H9 (cell line): ENCODE results near the gene FLRT2. TPM values are rescaled to one million over a fixed set of nuclear protein-coding genes. Genes with fewer than 3 reads are reported as not detected.

Experiments
- DNase-seq: peaks from one replicate; pipeline ENCODE4 v3.0.0-alpha.2; 2017
- H2AFZ ChIP-seq: one replicate; pipeline ENCODE4 v1.6.1; 2013; ENCODE audit warnings: mild to moderate bottlenecking, low read length, control low read depth, moderate library complexity
- H2AK5ac ChIP-seq: 2 replicates; pipeline ENCODE4 v1.6.1; 2013; ENCODE audit warnings: low read length, control low read depth, mixed read lengths; ENCODE audit not compliant: insufficient read length
- H2BK120ac ChIP-seq: one replicate; pipeline ENCODE4 v1.6.1; 2013; ENCODE audit warnings: low read depth, mild to moderate bottlenecking, low read length, control low read depth, inconsistent platforms; ENCODE audit not compliant: poor library complexity, severe bottlenecking
- H2BK12ac ChIP-seq: 2 replicates; pipeline ENCODE4 v1.6.1; 2013; ENCODE audit warnings: low read length, control low read depth, mixed read lengths, low read depth; ENCODE audit not compliant: insufficient read length
- H2BK15ac ChIP-seq: 2 replicates; pipeline ENCODE4 v1.6.1; 2013; ENCODE audit warnings: low read depth, low read length, control low read depth
- H2BK20ac ChIP-seq: one replicate; pipeline ENCODE4 v1.6.1; 2013; ENCODE audit warnings: low read depth, mild to moderate bottlenecking, low read length, control low read depth, inconsistent platforms; ENCODE audit not compliant: poor library complexity, severe bottlenecking
- H2BK5ac ChIP-seq: 2 replicates; pipeline ENCODE4 v1.6.1; 2013; ENCODE audit warnings: low read length, control low read depth, mixed read lengths; ENCODE audit not compliant: insufficient read length
- H3K14ac ChIP-seq: 2 replicates; pipeline ENCODE4 v1.6.1; 2013; ENCODE audit warnings: low read length, control low read depth; ENCODE audit not compliant: insufficient read depth
- H3K18ac ChIP-seq: 2 replicates; pipeline ENCODE4 v1.6.1; 2013; ENCODE audit warnings: low read depth, mild to moderate bottlenecking, mixed read lengths, low read length, control low read depth; ENCODE audit not compliant: insufficient read length
- H3K23ac ChIP-seq: 2 replicates; pipeline ENCODE4 v1.6.1; 2013; ENCODE audit warnings: low read length, control low read depth, mixed read lengths, low read depth; ENCODE audit not compliant: insufficient read length
- H3K23me2 ChIP-seq: 2 replicates; pipeline ENCODE4 v1.6.1; 2013; ENCODE audit warnings: low read depth, mild to moderate bottlenecking, mixed read lengths, low read length, control low read depth; ENCODE audit not compliant: insufficient read length, poor library complexity, severe bottlenecking
- H3K27ac ChIP-seq: 2 replicates; pipeline ENCODE4 v1.5.1; 2013; ENCODE audit warnings: low read length, control low read depth, mixed read lengths, low read depth; ENCODE audit not compliant: insufficient read length
- H3K27me3 ChIP-seq: 2 replicates; pipeline ENCODE4 v1.6.1; 2013; ENCODE audit warnings: low read length, control low read depth, inconsistent platforms; ENCODE audit not compliant: insufficient read depth
- H3K4ac ChIP-seq: 2 replicates; pipeline ENCODE4 v1.6.1; 2013; ENCODE audit warnings: low read depth, mild to moderate bottlenecking, control low read depth, inconsistent platforms, low read length, moderate library complexity
- H3K4me1 ChIP-seq: 2 replicates; pipeline ENCODE4 v1.6.1; 2013; ENCODE audit warnings: low read length, control low read depth, inconsistent platforms; ENCODE audit not compliant: insufficient read depth
- H3K4me2 ChIP-seq: 2 replicates; pipeline ENCODE4 v1.6.1; 2013; ENCODE audit warnings: low read length, control low read depth, mixed read lengths; ENCODE audit not compliant: insufficient read length, insufficient read depth
- H3K56ac ChIP-seq: 2 replicates; pipeline ENCODE4 v1.6.1; 2013; ENCODE audit warnings: low read depth, mild to moderate bottlenecking, mixed read lengths, low read length, control low read depth; ENCODE audit not compliant: insufficient read length
- H3K79me1 ChIP-seq: 2 replicates; pipeline ENCODE4 v1.6.1; 2013; ENCODE audit warnings: low read depth, mild to moderate bottlenecking, moderate library complexity, low read length, control low read depth, inconsistent platforms; ENCODE audit not compliant: insufficient read depth, poor library complexity, severe bottlenecking
- H3K79me2 ChIP-seq: 2 replicates; pipeline ENCODE4 v1.6.1; 2013; ENCODE audit warnings: low read length, control low read depth, inconsistent platforms; ENCODE audit not compliant: insufficient read depth
- H3K9ac ChIP-seq: 2 replicates; pipeline ENCODE4 v1.6.1; 2013; ENCODE audit warnings: low read length, control low read depth, mixed read lengths; ENCODE audit not compliant: insufficient read length; ENCODE audit errors: extremely low read depth
- H3K9me3 ChIP-seq: one replicate; pipeline ENCODE4 v1.6.1; 2013; ENCODE audit warnings: low read depth, low read length, inconsistent platforms; ENCODE audit not compliant: control insufficient read depth
- H3T11ph ChIP-seq: one replicate; pipeline ENCODE4 v1.6.1; 2013; ENCODE audit warnings: mild to moderate bottlenecking, low read length, control low read depth, inconsistent platforms
- H4K20me1 ChIP-seq: one replicate; pipeline ENCODE4 v1.6.1; 2013; ENCODE audit not compliant: control insufficient read depth, insufficient read length, insufficient read depth
- H4K5ac ChIP-seq: 2 replicates; pipeline ENCODE4 v1.6.1; 2013; ENCODE audit warnings: low read depth, mild to moderate bottlenecking, mixed read lengths, low read length, control low read depth; ENCODE audit not compliant: insufficient read length
- H4K8ac ChIP-seq: replicated peaks from 2 replicates; pipeline ENCODE4 v1.6.1; 2013; ENCODE audit warnings: low read length, control low read depth, mixed read lengths, low read depth; ENCODE audit not compliant: insufficient read length
- H4K91ac ChIP-seq: 2 replicates; pipeline ENCODE4 v1.6.1; 2013; ENCODE audit warnings: low read depth, mild to moderate bottlenecking, moderate library complexity, mixed read lengths, low read length, control low read depth; ENCODE audit not compliant: insufficient read length
- H3K27ac Mint-ChIP-seq, 3 experiments: 2 replicates in 2 of 3; 3 replicates in 1 of 3; pipeline ENCODE4 v1.8.0; 2020 to 2021; ENCODE audit warnings: mixed read lengths in 3 of 3, mild to moderate bottlenecking in 1 of 3, moderate library complexity in 1 of 3
- H3K27me3 Mint-ChIP-seq: 2 replicates; pipeline ENCODE4 v1.8.0; 2021; ENCODE audit warnings: low read depth, mild to moderate bottlenecking, moderate library complexity, mixed read lengths
- H3K36me3 Mint-ChIP-seq, 3 experiments: 2 replicates in 2 of 3; 3 replicates in 1 of 3; pipeline ENCODE4 v1.8.0; 2020 to 2021; ENCODE audit warnings: low read depth in 3 of 3, mixed read lengths in 3 of 3; ENCODE audit not compliant: insufficient read depth in 1 of 3
- H3K4me1 Mint-ChIP-seq, 2 experiments: 2 replicates each; pipeline ENCODE4 v1.8.0; 2020; ENCODE audit warnings: mixed read lengths in 2 of 2
- H3K4me3 Mint-ChIP-seq, 2 experiments: 2 replicates in 1 of 2; 3 replicates in 1 of 2; pipeline ENCODE4 v1.8.0; 2020 to 2021; ENCODE audit warnings: mild to moderate bottlenecking in 2 of 2, mixed read lengths in 2 of 2, moderate library complexity in 1 of 2
- H3K9me3 Mint-ChIP-seq, 2 experiments: 2 replicates in 1 of 2; 3 replicates in 1 of 2; pipeline ENCODE4 v1.8.0; 2020; ENCODE audit warnings: mild to moderate bottlenecking in 2 of 2, mixed read lengths in 2 of 2, moderate library complexity in 1 of 2
- CTCF ChIP-seq: fragments of 200-600 bp; sonication (generic); conservative IDR thresholded peaks from 3 replicates; pipeline ENCODE4 v1.8.0; 2021; ENCODE audit warnings: antibody characterized with exemption, mild to moderate bottlenecking
- WGBS: extraction: QIAGEN DNeasy Blood & Tissue Kit; methylation state at CpG from one replicate; pipeline ENCODE4 v1.1.7; 2013; ENCODE audit warnings: missing lambda C conversion rate, low lambda C conversion rate, mixed read lengths; ENCODE audit not compliant: insufficient read length; ENCODE audit errors: extremely low coverage; 5-methylcytosine and 5-hydroxymethylcytosine counted together
- total RNA-seq: library from RNA; stranded (reverse); gene quantifications from 2 replicates; pipeline ENCODE4 v1.2.1, GENCODE V29; 2021

FLRT2 gene
- total RNA-seq, 1 experiment from 2014 or later: 3.3 TPM

- H3K4me1 Mint-ChIP-seq: no peaks in the 10 kb centered on the region
- no peak overlapping the region for H3K4me3 Mint-ChIP-seq
- H3K27me3 Mint-ChIP-seq: no peaks in the 10 kb centered on the region
- no peak overlapping the region for H3K56ac ChIP-seq
- no peak overlapping the region for H3K27ac ChIP-seq
- H3K9me3 Mint-ChIP-seq: peaks cover 0 to 3% of the 10 kb centered on the region in 2 experiments; a peak in 1 of 5 replicates
- no peak overlapping the region for H2BK5ac ChIP-seq
- no peak overlapping the region for H3K4ac ChIP-seq
- no peaks in the 10 kb centered on the region for H3K23me2 ChIP-seq
- H3K9me3 ChIP-seq: no peaks in the 10 kb centered on the region
- H4K8ac ChIP-seq: no peak overlapping the region
- DNase-seq: no peak
- H3K27me3 ChIP-seq: no peaks in the 10 kb centered on the region
- H3K18ac ChIP-seq: no peak overlapping the region
- no peak overlapping the region for H4K5ac ChIP-seq
- no peak overlapping the region for H3K9ac ChIP-seq
- no peaks in the 10 kb centered on the region for H3K36me3 Mint-ChIP-seq
- WGBS: no CpG with 5 or more reads among the region's 3 CpGs
- no peaks in the 10 kb centered on the region for H3K79me2 ChIP-seq
- H3K4me2 ChIP-seq: no peak overlapping the region
- H2BK12ac ChIP-seq: no peak overlapping the region
- no peak overlapping the region for H3K14ac ChIP-seq
- H4K91ac ChIP-seq: no peak overlapping the region
- H2BK15ac ChIP-seq: no peak overlapping the region
- no peaks in the 10 kb centered on the region for H3K4me1 ChIP-seq
- no peak overlapping the region for H2BK20ac ChIP-seq
- no peak for TF ChIP-seq CTCF
- no peak overlapping the region for H2AFZ ChIP-seq
- H2AK5ac ChIP-seq: no peak overlapping the region
- H3K27ac Mint-ChIP-seq: no peak overlapping the region
- H4K20me1 ChIP-seq: no peaks in the 10 kb centered on the region
- no peak overlapping the region for H2BK120ac ChIP-seq
- H3T11ph ChIP-seq: no peak overlapping the region
- H3K79me1 ChIP-seq: no peaks in the 10 kb centered on the region
- H3K23ac ChIP-seq: no peak overlapping the region
Observed at GRCh38 chr14:85701763-85702162, 171.8 kb downstream of the FLRT2 start.
